HG02970 (cell line): Measurements from ENCODE around the gene MGAM2.

Experiments
- ATAC-seq: cut with Tn5 transposase; IDR thresholded peaks from one replicate; pipeline ENCODE4 v1.9.1; 2021; ENCODE audit warnings: mild to moderate bottlenecking, moderate library complexity, moderate number of reproducible peaks; ENCODE audit not compliant: unreplicated experiment, low FRiP score

The MGAM2 gene

GRCh38 chr7:142114207-142114606 is 2.7 kb downstream of the MGAM2 start:
- no peak for ATAC-seq

GRCh38 chr7:142120524-142120923 is 9.0 kb downstream of the MGAM2 start:
- no peak for ATAC-seq

GRCh38 chr7:142123184-142123583 is 11.7 kb downstream of the MGAM2 start:
- no peak for ATAC-seq

GRCh38 chr7:142125256-142125955 is 13.9 kb downstream of the MGAM2 start:
- no peak for ATAC-seq

GRCh38 chr7:142130267-142130666 is 18.7 kb downstream of the MGAM2 start:
- ATAC-seq: no peak

- ATAC-seq: no peak
Observed at GRCh38 chr7:142131439-142132185, 20.1 kb downstream of the MGAM2 start.

- no peak for ATAC-seq
Observed at GRCh38 chr7:142133731-142134148, 22.2 kb downstream of the MGAM2 start.

- no peak for ATAC-seq
Observed at GRCh38 chr7:142134909-142135308, 23.4 kb downstream of the MGAM2 start.

- no peak for ATAC-seq
Observed at GRCh38 chr7:142138996-142139395, 27.5 kb downstream of the MGAM2 start.

- ATAC-seq: no peak
Observed at GRCh38 chr7:142139597-142140400, 28.3 kb downstream of the MGAM2 start.

GRCh38 chr7:142140401-142140959 is 29.0 kb downstream of the MGAM2 start:
- no peak for ATAC-seq

- ATAC-seq: no peak
Observed at GRCh38 chr7:142142702-142143101, 31.2 kb downstream of the MGAM2 start.

GRCh38 chr7:142146124-142146523 is 34.6 kb downstream of the MGAM2 start:
- ATAC-seq: no peak

GRCh38 chr7:142150356-142150755 is 38.8 kb downstream of the MGAM2 start:
- ATAC-seq: no peak

GRCh38 chr7:142150869-142151268 is 39.4 kb downstream of the MGAM2 start:
- no peak for ATAC-seq

- no peak for ATAC-seq
Observed at GRCh38 chr7:142152076-142152475, 40.6 kb downstream of the MGAM2 start.

- no peak for ATAC-seq
Observed at GRCh38 chr7:142153400-142153799, 41.9 kb downstream of the MGAM2 start.

- ATAC-seq: no peak
Observed at GRCh38 chr7:142158736-142159496, 47.4 kb downstream of the MGAM2 start.

- ATAC-seq: no peak
Observed at GRCh38 chr7:142161921-142162320, 50.4 kb downstream of the MGAM2 start.

GRCh38 chr7:142168746-142169145 is 57.2 kb downstream of the MGAM2 start:
- ATAC-seq: no peak
